Neural cell (in vitro differentiated cells): ENCODE measurements around the gene CPEB4. TPM values are rescaled to one million over a fixed set of nuclear protein-coding genes. Genes with fewer than 3 reads are reported as not detected.

Experiments
- H2AFZ ChIP-seq: fragments of 200-600, 300-800 bp; sonication (generic), shearing (Covaris generic); 2 replicates; pipeline ENCODE4 v1.6.0; 2014; ENCODE audit warnings: low read depth, mild to moderate bottlenecking, antibody characterized with exemption, low read length, moderate library complexity
- H3F3A ChIP-seq: fragments of 200-600 bp; shearing (Covaris generic); 2 replicates; pipeline ENCODE4 v1.6.1; 2016; ENCODE audit warnings: mild to moderate bottlenecking, moderate library complexity, mixed read lengths, antibody characterized with exemption, low read length; ENCODE audit not compliant: insufficient read depth, poor library complexity, severe bottlenecking
- H3K27ac ChIP-seq: fragments of 200-600, 300-800 bp; sonication (generic), shearing (Covaris generic); 2 replicates; pipeline ENCODE4 v1.5.1; 2014; ENCODE audit warnings: mild to moderate bottlenecking, low read length, moderate library complexity
- H3K27me3 ChIP-seq: fragments of 300-800, 200-600 bp; sonication (generic), shearing (Covaris generic); 2 replicates; pipeline ENCODE4 v1.6.0; 2014; ENCODE audit warnings: mild to moderate bottlenecking, low read depth, low read length, moderate library complexity; ENCODE audit not compliant: insufficient read depth
- H3K36me3 ChIP-seq: fragments of 300-800, 200-600 bp; sonication (generic), shearing (Covaris generic); 2 replicates; pipeline ENCODE4 v1.5.1; 2014; ENCODE audit warnings: mild to moderate bottlenecking, antibody characterized with exemption, low read length, moderate library complexity; ENCODE audit not compliant: insufficient read depth
- H3K4me2 ChIP-seq: fragments of 300-800, 200-600 bp; sonication (generic), shearing (Covaris generic); 2 replicates; pipeline ENCODE4 v1.6.0; 2014; ENCODE audit warnings: mild to moderate bottlenecking, low read length
- H3K4me3 ChIP-seq: fragments of 300-800, 200-600 bp; sonication (generic), shearing (Covaris generic); 2 replicates; pipeline ENCODE4 v1.5.1; 2014; ENCODE audit warnings: mild to moderate bottlenecking, low read length, moderate library complexity
- H3K79me2 ChIP-seq: fragments of 200-600 bp; shearing (Covaris generic); replicated peaks from 2 replicates; pipeline ENCODE4 v1.6.0; 2014; ENCODE audit warnings: mild to moderate bottlenecking, low read length, moderate library complexity; ENCODE audit not compliant: insufficient read depth
- H3K9ac ChIP-seq: fragments of 300-800, 200-600 bp; sonication (generic), shearing (Covaris generic); 2 replicates; pipeline ENCODE4 v1.6.1; 2016; ENCODE audit warnings: mild to moderate bottlenecking, low read length, mixed read lengths
- H3K9me2 ChIP-seq: fragments of 200-600 bp; shearing (Covaris generic); 2 replicates; pipeline ENCODE4 v1.6.1; 2016; ENCODE audit warnings: mild to moderate bottlenecking, low read length, mixed read lengths; ENCODE audit not compliant: insufficient read depth
- H3K9me3 ChIP-seq: fragments of 200-600, 300-800 bp; sonication (generic), shearing (Covaris generic); 2 replicates; pipeline ENCODE4 v1.6.1; 2016; ENCODE audit warnings: mild to moderate bottlenecking, mixed run types, low read length, moderate library complexity, mixed read lengths
- H4K20me1 ChIP-seq: fragments of 200-600 bp; shearing (Covaris generic); 2 replicates; pipeline ENCODE4 v1.6.1; 2016; ENCODE audit warnings: mild to moderate bottlenecking, mixed run types; ENCODE audit not compliant: insufficient read depth
- CTCF ChIP-seq: fragments of 450-650 bp; IDR thresholded peaks from 2 replicates; pipeline ENCODE4 v1.5.1; 2014; ENCODE audit warnings: antibody characterized with exemption, mild to moderate bottlenecking, moderate library complexity; ENCODE audit not compliant: poor library complexity, severe bottlenecking
- EP300 ChIP-seq: fragments of 450-650 bp; conservative IDR thresholded peaks from 2 replicates; pipeline ENCODE4 v1.6.1; 2014; ENCODE audit warnings: antibody characterized with exemption, mild to moderate bottlenecking, moderate library complexity; ENCODE audit not compliant: poor library complexity, severe bottlenecking
- EZH2 ChIP-seq: fragments of 200-600, 300-800 bp; shearing (Covaris generic), sonication (generic); IDR thresholded peaks from 2 replicates; pipeline ENCODE4 v1.6.1; 2014; ENCODE audit warnings: antibody characterized with exemption, low read length, borderline replicate concordance, mild to moderate bottlenecking; ENCODE audit not compliant: insufficient read depth, poor library complexity, severe bottlenecking
- MXI1 ChIP-seq: fragments of 450-650 bp; conservative IDR thresholded peaks from 2 replicates; pipeline ENCODE4 v1.6.1; 2014; ENCODE audit warnings: antibody characterized with exemption, mild to moderate bottlenecking; ENCODE audit not compliant: poor library complexity, severe bottlenecking
- POLR2AphosphoS5 ChIP-seq: IDR thresholded peaks from 2 replicates; pipeline ENCODE4 v1.6.1; 2012
- RAD21 ChIP-seq: fragments of 450-650 bp; conservative IDR thresholded peaks from 2 replicates; pipeline ENCODE4 v1.6.1; 2014; ENCODE audit warnings: antibody characterized with exemption, mild to moderate bottlenecking, moderate library complexity
- REST ChIP-seq: IDR thresholded peaks from 2 replicates; pipeline ENCODE4 v1.6.1; 2012; ENCODE audit warnings: borderline replicate concordance
- SMC3 ChIP-seq: fragments of 450-650 bp; conservative IDR thresholded peaks from 2 replicates; pipeline ENCODE4 v1.6.1; 2014; ENCODE audit warnings: antibody characterized with exemption, mild to moderate bottlenecking, moderate library complexity; ENCODE audit not compliant: poor library complexity
- TAF1 ChIP-seq: IDR thresholded peaks from 2 replicates; pipeline ENCODE4 v1.6.1; 2012; ENCODE audit warnings: low read depth
- polyA plus RNA-seq: library from polyadenylated mRNA; depleted of rRNA; stranded (reverse); fragments of >200 nt; gene quantifications from 2 replicates; pipeline ENCODE4 v1.2.3, GENCODE V29; 2014

Gene CPEB4
- polyA plus RNA-seq, 1 donor from 2014 or later: 42.2 TPM

GRCh38 chr5:173950829-173951228 lies 62.7 kb downstream of the CPEB4 start:
- TF ChIP-seq CTCF (no peak), TAF1 (no peak), POLR2AphosphoS5 (no peak), SMC3 (no peak), MXI1 (no peak), RAD21 (no peak), REST (no peak), EZH2 (no peak), EP300 (no peak)
- Histone ChIP-seq H3K9me2 (no peaks in the 10 kb centered on the region), H3K4me3 (no peak overlapping the region), H3K9ac (no peak overlapping the region), H3K4me2 (no peak overlapping the region), H3K36me3 (peaks cover 32% of the 10 kb centered on the region), H3K27ac (no peak overlapping the region), H4K20me1 (no peaks in the 10 kb centered on the region), H3K9me3 (no peaks in the 10 kb centered on the region), H2AFZ (no peak overlapping the region), H3K79me2 (no peaks in the 10 kb centered on the region), H3F3A (no peaks in the 10 kb centered on the region), H3K27me3 (no peaks in the 10 kb centered on the region)

DNA sequence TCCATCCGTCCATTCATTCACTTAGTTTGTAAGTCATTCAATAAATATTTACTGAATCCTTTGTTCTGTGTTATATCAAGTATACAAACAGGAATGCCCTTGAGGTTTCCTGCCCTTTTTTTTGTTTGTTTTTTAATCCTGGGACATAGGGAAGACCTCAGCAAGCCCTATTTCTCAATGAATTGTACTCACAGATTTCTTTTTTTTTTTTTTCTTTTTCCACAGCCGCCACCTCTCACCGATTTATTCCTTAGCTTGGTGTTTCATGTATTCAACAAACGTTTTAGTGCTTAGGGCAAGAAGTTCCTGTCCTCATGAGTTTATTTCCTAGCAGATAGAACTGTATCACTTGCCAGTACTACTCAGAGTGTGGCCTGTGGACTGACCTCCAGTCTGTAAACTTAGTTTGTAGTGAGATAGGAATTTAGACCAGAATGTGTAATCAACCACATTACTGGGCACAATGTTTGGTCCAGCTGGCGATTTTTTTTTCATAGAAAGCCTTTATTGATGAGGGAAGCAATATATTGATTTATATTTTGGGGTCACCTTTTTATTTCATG lies 65.5 kb downstream of the CPEB4 start:
- Histone ChIP-seq H3K36me3 (peaks cover 24% of the 10 kb centered on the region), H3K9me2 (no peaks in the 10 kb centered on the region), H3K79me2 (no peaks in the 10 kb centered on the region), H3K27ac (no peak overlapping the region), H2AFZ (no peak overlapping the region), H3F3A (no peaks in the 10 kb centered on the region), H3K27me3 (no peaks in the 10 kb centered on the region), H3K9ac (no peak overlapping the region), H4K20me1 (no peaks in the 10 kb centered on the region), H3K4me2 (no peak overlapping the region), H3K9me3 (no peaks in the 10 kb centered on the region), H3K4me3 (no peak overlapping the region)
- TF ChIP-seq RAD21 (no peak), EZH2 (no peak)
